SK-N-DZ (cell line): ENCODE measurements around the gene ORM2.
"Not testable (repeated sequence)": the region's sequence is repeated elsewhere in the genome, so short reads cannot be mapped to it uniquely, and the experiment has no call there.

Experiments used
- DNase-seq: peaks from one replicate; pipeline ENCODE4 v3.0.0-alpha.2; 2015; ENCODE audit warnings: low spot score

ORM2 gene

DNA sequence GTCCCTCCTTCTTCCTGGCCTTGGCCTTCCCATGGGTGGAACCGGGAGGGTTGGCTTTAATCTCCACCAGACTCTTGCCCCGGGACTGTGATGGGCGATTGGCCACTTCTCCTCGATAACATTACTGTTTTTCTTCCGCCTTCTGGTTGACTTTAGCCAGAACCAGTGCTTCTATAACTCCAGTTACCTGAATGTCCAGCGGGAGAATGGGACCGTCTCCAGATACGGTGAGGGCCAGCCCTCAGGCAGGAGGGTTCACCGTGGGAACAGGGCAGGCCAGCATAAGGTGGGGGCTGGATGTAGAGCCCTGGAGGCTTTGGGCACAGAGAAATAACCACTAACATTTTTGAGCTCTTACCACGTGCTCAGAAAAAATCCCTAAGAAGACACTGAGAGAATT is 967 bp downstream of the ORM2 start:
- DNase-seq, result no peak

DNA sequence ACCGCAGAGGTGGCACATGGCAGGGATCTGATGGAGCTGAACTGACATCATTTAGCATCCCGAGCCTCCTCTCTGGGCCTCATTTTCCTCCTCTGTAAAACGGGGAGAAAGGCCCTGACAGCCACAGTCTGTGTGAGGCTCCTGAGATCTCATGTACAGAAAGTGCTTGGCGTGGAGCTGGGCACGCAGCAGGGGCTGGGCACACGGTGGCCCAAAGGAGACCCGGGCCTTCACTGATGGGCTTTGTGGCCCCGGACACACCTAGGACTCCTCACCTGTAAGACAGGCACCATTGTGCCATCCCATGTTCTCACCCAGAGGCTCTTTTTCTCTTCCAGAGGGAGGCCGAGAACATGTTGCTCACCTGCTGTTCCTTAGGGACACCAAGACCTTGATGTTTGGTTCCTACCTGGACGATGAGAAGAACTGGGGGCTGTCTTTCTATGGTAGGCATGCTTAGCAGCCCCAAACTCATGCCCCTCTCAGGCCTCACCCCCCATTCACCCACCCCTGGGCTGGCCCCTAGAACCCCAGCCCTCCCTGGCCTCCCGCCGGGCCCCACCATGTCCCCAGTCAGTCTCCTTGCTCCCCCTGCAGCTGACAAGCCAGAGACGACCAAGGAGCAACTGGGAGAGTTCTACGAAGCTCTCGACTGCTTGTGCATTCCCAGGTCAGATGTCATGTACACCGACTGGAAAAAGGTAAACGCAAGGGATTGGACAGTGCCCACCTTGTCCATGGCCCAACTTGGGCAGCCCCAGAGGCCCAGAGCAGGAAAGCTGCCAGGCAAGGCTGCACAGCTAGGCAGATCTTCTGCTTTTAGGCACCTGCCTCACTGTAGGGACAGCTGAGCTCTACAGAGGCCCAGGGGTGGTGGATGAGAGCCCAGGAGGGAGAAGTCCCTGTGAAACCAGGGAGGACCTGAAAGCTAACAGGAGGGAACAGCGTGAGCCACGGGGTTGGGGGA is 1.8 kb downstream of the ORM2 start:
- not testable (repeated sequence) for DNase-seq

DNA sequence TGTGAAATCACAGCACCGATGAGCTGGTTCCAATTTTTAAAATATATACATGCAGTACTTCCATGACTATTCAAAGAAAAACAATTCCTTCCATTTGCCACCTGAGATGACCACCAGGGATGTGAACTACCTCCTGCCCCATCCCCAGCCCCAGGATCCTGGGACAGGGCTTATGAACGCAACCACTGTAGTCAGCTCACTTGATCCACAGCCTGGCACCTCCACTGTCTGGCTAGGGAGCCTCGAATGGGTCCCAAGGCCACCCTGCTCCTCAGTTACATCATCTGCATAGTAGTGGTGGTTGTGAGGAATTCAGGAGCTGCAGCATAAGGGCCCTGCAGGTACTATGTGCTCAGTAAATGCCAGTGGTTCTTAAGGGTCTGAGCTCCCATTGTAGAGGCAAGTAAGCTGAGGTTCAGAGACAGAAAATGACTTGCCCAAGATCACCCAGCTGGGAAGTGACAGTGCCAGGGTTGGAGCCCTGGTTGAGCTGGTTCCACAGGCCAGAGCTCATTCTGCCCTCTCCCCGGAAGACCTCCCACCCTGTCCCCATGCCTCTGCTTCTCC is 2.9 kb downstream of the ORM2 start:
- not testable (repeated sequence) for DNase-seq

DNA sequence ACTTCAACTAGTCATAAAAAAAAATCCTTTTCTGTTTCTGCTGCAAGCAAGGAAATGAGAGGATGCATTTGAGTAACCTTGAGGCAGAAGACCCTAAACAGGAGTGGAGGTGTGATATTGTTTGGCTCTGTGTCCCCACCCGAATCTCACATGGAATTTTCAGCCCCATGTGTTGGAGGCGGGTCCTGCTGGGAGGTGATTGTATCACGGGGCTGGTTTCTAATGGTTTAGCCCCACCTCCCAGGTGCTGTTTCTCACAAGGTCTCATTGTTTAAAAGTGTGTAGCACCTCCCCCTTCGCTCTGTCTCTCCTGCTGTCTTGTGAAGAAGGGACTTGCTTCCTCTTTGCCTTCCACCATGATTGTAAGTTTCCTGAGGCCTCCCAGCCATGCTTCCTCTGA is 4.0 kb downstream of the ORM2 start:
- not testable (repeated sequence) for DNase-seq

DNA sequence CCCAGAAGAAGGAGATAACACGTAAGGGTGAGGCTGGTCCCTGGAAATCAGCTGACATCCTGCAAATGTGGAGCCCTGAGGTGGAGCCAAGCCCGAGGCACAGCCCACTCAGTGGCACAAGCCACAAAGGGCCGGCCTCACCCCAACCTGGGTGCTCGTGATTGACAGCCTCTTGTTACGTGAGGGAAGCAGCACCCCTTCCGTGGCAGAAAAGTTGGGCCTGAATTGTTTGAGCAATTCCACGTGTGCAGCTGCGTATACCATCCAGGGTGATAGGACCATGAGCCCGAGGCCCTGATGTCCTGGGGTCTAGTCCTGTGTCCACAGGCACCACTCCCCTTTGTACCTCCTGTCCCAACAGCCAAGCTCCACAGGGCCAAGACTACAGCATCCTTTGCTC is 4.8 kb downstream of the ORM2 start:
- DNase-seq, result no peak

DNA sequence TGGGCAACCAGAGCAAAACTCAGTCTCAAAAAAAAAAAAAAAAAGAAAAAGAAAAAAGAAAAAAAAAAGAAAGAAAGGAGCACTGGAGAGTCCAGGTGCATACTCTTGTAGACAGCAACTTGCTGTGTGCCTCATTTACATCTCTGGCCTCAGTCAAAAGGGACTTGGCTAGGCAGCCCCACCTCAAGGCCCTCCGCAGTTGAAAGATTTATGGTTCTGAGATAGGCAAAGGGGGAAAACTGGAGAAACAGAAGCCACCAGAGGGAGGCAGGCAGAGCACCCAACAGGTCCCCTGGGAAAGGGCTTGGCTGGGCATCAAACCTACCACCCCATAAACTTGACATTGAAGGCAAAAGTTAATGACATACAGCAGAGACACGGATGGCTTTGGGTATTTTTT is 6.1 kb downstream of the ORM2 start:
- no peak for DNase-seq

DNA sequence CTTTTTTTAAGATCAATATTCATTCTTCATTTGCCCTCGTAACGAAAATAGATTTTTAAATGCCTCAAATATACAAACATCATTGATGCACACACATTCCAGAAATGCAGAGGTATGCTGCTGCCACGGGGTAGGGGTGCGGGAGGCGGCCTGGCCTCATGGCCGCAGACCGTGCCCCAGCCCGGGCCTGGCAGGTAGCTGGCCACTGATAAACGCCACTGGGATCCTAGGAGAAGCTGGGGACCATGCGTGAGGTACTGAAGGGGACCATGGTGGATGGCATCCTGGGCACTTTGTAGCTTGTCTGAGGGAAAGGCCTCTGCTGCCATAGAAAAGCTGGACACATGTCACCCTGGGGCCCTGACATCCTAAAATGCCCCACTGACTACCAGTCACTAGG is 6.5 kb downstream of the ORM2 start:
- DNase-seq, result no peak

DNA sequence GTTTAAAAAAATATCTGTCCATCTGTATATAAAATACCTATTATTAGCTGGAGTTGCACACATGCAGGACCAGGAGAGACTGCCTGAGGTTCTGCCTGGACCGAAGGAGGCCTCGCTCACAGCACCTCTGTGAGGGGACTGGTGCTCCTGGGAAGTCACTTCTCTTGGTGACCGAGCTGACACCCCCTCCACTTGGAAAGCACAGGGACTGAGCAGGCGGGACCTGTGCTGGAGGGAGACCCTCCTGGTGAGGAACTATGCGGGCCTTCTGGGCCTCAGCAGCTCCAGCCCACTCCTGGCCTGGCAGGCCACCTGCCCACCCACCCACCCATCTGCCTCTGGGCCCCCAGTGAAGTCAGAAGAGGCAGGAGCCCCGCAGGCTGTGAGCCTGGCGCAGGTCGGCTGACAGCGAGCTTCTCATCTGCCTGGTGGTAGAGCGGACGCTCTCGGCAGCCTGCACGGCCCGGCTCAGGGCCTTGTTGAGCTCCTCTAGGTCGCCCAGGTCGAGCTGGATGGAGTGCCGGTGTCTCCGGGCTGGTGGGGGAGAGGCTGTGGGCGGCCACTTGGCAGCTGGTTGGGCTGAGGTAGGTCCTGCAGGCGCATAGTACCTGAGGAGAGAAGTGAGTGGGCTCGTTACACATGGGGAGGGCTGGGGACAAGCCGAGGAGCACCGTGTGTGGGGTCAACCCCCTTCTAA is 7.2 kb downstream of the ORM2 start:
- no peak for DNase-seq

DNA sequence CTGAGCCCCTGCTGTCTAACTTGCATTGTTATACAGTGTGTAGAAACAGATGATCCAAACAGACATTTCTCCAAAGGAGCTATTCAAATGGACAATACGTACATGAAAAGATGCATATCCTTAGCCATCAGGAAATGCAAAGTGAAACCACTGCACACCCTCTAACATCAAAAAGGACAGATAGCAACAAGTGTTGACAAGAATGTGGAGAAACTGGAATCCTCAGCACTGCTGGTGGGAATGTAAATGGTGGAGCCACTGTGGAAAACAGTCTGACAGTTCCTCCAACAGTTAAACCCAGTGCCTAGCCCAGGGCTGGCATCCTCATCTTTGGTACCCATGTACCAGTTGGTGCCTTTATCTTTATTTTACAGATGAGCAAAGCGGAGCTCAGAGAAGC is 8.5 kb downstream of the ORM2 start:
- DNase-seq, result no peak

DNA sequence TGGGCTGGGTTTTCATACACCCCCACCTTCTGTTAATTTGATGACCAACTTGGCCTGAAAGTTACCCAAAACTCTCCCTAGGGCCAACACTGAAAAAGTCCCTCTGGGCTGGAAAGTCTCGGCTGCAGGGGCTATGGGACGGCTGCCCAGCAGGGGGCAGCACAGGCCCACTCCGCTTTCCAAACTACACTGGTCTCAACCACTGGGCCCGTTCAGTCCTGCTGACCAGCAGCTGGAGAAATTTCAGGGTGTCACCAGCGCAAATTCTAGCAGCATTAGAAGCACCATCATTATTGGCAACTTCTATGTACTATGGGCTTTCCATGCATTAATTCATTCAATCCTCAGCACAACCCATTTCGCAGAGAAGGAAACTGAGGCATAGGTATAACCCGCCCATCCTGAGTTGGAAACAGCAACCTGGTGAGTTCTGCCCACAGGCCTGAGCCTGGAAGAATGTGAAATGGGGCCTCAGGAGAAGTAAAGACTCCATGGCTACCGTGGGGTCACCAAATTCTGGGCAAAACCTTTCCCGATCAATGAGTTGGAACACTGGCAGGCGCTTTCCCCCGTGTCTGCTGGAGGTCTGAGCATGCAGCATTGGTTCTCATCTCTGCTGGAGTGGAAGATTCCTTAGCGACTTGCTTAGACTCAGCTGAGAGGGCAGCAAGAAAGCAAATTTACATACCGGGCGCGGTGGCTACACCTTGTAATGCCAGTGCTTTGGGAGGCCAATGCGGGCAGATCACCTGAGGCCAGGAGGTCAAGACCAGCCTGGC is 9.7 kb downstream of the ORM2 start:
- DNase-seq, result no peak

DNA sequence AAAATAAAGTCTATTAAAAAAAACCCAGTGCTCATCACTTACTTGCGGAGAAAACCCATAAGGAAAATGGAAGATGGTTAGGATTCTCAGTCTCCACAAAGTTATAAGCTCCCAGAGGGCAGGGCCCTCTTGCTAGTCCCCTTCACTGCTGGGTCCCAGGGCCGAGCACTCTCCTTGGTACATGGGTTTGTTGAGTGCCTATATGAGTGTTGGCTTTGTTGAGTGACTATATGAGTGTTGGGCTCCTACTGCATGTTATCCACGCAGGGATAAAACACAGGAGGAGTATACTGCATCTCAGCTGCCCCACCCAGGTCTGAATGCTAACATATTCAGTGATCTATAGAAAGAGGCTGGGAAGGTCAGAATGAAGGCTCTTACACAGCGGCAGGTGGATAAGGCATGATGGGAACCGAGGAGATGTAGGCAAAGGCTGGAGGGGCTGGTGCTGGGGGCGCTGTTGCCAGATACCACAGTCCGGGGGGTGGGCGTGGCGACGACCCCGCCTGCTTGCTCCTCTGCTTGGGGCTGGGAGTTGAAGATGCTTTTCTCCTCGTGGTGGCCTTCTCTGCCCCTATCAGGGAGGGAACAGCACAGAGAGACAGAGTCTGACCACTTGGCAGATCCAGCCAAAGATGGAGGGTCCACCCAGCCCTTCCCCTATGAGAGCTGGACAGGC is 11.6 kb downstream of the ORM2 start:
- no peak for DNase-seq

DNA sequence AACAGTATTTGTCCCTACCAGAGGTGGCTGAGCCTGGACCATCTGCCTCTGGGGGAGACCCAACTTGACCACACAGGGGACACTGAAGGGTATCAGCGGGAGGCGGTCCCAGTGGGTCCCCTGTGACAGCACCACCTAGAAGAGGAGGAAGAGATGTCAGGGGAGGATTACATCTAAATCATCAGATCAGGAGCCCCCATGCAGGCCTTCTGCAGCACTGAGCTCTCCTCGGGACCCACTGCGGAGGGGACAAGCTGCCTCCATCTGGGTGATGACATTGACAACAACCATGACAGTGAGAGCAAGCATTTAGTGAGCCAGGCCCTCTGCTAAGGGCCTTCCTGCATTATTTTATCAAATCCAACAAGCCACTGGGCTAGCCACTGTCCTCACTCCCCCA is 12.3 kb downstream of the ORM2 start:
- no peak for DNase-seq

DNA sequence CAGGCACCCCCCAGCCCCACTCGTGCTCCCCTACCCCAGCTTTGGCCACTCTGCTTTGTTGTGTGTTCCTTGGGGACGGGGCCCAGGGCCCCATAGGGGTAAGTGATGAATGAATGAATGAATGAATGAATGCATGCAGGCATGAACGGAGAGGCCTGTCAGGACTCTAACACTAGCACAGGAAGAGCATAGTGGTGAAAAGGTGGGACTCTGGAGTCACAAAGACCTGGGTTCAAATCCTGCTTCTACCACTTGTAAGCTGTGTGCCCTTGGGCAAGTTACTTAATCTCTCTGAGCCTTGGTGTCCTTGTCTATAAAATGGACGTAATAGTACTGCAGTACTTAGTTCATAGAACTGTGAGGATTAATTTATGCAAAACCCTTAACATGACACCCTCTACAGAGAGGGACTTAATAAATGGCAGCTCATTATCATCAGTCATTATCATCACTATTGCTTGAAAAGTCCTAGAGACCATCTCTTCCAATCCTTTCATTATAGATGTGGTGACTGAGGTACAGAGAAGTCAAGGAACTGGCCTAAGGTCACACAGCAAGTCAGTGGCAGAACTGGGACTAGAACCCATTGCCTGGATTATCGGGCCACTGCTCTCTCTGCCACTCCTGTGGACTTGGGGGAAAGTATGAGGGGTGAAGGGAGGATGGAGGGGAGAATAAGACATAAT is 13.2 kb downstream of the ORM2 start:
- DNase-seq, result no peak

DNA sequence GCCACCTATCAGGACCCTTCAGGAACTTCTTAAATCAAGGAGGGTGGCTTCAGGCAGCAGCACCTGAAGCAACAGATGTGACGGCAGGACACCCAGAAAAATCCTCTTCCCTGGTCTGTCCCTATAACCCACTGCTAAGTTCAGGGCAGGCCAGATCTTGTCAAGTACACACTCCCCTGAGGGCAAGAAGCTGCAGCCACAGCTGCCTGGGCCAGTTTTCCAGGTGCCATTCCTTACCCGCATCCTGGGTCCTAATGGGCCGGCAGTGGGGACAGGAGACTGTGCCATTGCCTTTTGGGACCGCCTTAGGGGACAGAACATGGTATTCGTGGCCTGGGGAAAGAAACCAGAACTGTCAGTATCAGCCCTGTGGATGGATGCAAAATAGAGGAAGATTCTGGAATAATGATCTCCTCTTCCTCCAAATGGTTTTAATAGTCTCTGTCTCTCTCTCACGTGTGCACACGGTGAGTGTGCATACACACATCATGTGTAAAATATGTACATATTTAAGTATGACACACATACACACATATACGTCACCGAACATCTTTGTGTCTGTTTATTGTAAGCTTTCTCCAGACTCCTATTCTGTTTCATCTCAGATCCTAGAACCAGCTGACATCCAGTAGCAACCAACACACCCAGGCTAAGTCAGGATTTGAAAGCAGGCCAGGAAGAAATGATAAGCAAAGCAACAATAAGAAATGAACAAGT is 14.0 kb downstream of the ORM2 start:
- DNase-seq, result no peak

DNA sequence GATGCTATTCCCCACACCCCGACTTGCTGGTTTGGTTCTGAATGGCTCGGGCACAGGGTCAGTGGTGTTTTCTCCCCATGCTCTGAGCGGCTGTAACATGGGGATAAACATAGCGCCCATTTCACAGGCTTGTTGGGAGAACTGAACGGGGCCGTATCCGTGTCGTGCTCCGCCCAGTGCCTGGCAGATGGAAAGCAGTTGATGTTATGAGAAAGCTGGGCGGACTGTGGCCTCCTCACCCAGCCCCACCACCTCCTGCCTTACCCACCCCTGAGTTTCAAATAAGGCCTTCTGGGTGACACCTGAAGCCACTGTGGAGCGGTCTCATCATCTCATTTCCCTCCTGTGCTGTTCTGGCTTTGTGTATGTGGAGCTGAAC is 14.5 kb downstream of the ORM2 start:
- DNase-seq, result no peak

DNA sequence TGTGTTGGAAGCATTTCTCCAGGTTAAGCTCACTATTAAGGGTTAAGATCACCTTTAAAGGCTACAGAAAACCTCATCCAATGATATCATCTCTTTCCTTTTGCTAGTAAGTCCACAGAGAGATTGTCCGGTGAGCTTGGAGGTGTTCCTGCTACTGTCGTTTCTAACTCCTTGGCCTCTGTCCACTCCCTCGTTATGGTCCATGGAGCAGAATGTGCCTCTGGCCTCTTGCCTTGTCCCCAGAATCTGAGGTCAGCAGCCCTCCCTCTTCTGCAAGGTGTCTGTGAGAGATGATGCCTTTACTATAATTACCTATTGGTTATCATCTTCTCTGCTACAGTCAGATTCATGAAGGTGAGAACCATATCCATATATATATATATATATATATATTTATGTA is 15.0 kb downstream of the ORM2 start:
- no peak for DNase-seq

DNA sequence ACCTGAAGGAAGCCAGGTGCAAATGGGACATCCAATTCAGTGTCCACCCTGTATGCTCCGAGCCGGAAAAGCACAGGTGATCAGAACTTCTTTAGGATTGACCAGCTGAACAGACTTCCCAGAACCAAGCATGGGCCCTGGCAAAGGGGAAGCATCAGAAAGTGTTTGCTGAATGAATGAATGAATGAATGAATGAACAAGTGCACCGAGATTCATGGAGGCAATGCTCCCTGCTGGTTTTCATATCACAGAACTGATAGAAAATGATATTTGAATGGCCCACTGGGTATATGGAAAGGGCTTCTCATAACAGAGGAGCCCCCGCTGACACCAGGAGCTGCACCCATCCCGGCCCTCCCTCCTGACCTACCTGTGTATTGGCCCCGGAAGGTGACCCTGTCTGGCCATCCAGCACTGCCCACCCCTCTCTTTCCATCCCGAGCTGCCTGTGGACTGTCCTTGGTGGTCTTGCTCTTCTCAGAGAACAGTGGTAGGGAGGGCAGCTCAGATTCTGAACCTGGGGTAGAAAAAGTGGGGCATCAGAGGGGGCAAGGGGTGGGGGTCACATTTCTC is 15.9 kb downstream of the ORM2 start:
- no peak for DNase-seq

DNA sequence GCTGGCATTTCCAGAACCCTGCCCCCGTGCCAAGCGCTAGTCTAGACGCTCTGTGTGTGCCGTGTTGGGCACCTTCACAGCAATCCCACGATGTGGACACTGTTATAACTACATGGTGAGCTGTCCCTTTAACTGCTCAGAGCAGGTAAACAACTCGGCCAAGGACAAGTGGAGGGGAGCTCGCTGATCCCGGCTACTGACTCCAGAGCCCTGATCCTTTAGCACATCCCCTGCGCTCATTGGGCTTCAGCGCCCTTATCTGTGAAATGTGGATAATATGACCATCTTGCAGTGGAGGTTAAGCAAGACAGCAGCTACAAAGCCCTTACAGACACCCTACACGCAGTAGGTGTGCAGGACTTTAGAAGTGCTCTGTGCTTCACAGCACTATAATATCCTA is 16.5 kb downstream of the ORM2 start:
- DNase-seq, result no peak

DNA sequence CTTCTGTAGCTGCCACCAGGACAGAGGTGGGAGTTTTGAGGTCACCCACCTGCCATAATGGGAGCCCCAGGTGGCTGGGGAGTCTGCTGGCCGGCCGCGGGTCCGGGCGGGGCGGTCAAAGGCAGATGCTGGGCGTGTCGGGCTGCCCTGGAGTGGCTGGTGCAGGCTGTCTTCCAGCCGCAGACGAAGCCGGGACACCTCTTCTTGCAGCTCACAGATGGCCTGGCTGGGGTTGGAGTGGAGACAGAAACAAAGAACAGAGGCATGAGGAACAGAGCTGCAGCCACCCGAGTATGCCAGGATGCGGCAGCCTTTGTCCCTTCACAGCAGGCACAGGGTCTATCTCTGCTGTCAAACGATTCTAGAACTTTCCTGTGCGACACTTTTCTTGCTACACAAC is 18.0 kb downstream of the ORM2 start:
- no peak for DNase-seq
